B cell (primary cell): ENCODE data around the gene TRRAP. TPM values are rescaled to one million over a fixed set of nuclear protein-coding genes. Genes with fewer than 3 reads are reported as not detected.

ENCODE experiments used
- ATAC-seq: fragments of 200-7000 bp; cut with Tn5 transposase; one replicate; pipeline ENCODE4 v1.10.0; 2021; ENCODE audit warnings: low read depth, mild to moderate bottlenecking, moderate number of reproducible peaks, moderate library complexity
- CTCF ChIA-PET: fragments of 350-600 bp; sonication (Branson Sonifier 250); formaldehyde crosslinking; loops from one replicate; lab custom pipeline; 2021; ENCODE audit warnings: antibody characterized with exemption, inconsistent platforms; lab: Charles Lee
- POLR2A ChIA-PET: fragments of 350-600 bp; sonication (Branson Sonifier 250); formaldehyde crosslinking; loops from one replicate; lab custom pipeline; 2021; ENCODE audit warnings: antibody characterized with exemption; lab: Charles Lee
- DNase-seq: peaks from one replicate; pipeline ENCODE4 v3.0.0; 2013
- H2AFZ ChIP-seq: 2 replicates; pipeline ENCODE4 v1.6.1; 2012; ENCODE audit warnings: mild to moderate bottlenecking, low read depth, low read length; ENCODE audit not compliant: insufficient read depth, poor library complexity, severe bottlenecking
- H3K27ac ChIP-seq, 2 donors: 1 replicate in 1 of 2; 2 replicates in 1 of 2; pipeline ENCODE4 v1.5.1; 2012 to 2013; ENCODE audit warnings: low read length in 2 of 2, mild to moderate bottlenecking in 2 of 2, moderate library complexity in 1 of 2
- H3K27me3 ChIP-seq, 4 experiments: fragments of 200-600 bp in 1 of 4; sonication (generic) in 1 of 4; replicated peaks in 1 of 4; 1 replicate in 2 of 4; 2 replicates in 2 of 4; pipeline versions ENCODE4 v1.6.1 to v1.7.0; 2013 to 2016; ENCODE audit warnings: low read length in 3 of 4, mild to moderate bottlenecking in 2 of 4, mixed read lengths in 1 of 4, moderate library complexity in 1 of 4; ENCODE audit not compliant: insufficient read depth in 4 of 4, control insufficient read depth in 3 of 4; ENCODE audit errors: control extremely low read depth in 1 of 4
- H3K36me3 ChIP-seq, 2 experiments: replicated peaks in 1 of 2; 1 replicate in 1 of 2; 2 replicates in 1 of 2; pipeline versions ENCODE4 v1.6.1 to v1.7.1; 2013; ENCODE audit warnings: low read length in 1 of 2; ENCODE audit not compliant: insufficient read depth in 2 of 2, control insufficient read depth in 1 of 2; ENCODE audit errors: control extremely low read depth in 1 of 2, extremely low read depth in 1 of 2
- H3K4me1 ChIP-seq, 2 donors: fragments of 200-600 bp in 1 of 2; sonication (generic) in 1 of 2; 1 replicate in 1 of 2; 2 replicates in 1 of 2; pipeline versions ENCODE4 v1.5.1 to v1.6.1; 2013 to 2017; ENCODE audit warnings: low read length in 2 of 2; ENCODE audit not compliant: control insufficient read depth in 2 of 2, insufficient read depth in 2 of 2
- H3K4me2 ChIP-seq: replicated peaks from 2 replicates; pipeline ENCODE3; 2012; ENCODE audit warnings: mild to moderate bottlenecking, low read depth, low read length; ENCODE audit not compliant: poor library complexity, severe bottlenecking
- H3K4me3 ChIP-seq, 5 experiments: fragments of 200-600 bp in 1 of 5; sonication (generic) in 1 of 5; 1 replicate in 3 of 5; 2 replicates in 2 of 5; pipeline versions ENCODE4 v1.5.1 to v1.7.0; 2011 to 2016; ENCODE audit warnings: low read length in 4 of 5, mild to moderate bottlenecking in 4 of 5, low read depth in 2 of 5, control low read depth in 1 of 5, moderate library complexity in 1 of 5; ENCODE audit not compliant: insufficient read depth in 1 of 5; ENCODE audit errors: control extremely low read depth in 1 of 5, extremely low read depth in 1 of 5
- H3K79me2 ChIP-seq: fragments of 200-600 bp; sonication (generic); one replicate; pipeline ENCODE4 v1.6.0; 2016; ENCODE audit warnings: low read length; ENCODE audit not compliant: control insufficient read depth, insufficient read depth
- H3K9ac ChIP-seq: fragments of 200-600 bp; sonication (generic); 2 replicates; pipeline ENCODE4 v1.6.1; 2017; ENCODE audit warnings: mild to moderate bottlenecking, low read length, moderate library complexity
- H3K9me3 ChIP-seq, 3 donors: one replicate each; pipeline versions ENCODE4 v1.6.1 to v1.7.1; 2013; ENCODE audit warnings: low read length in 2 of 3; ENCODE audit not compliant: control insufficient read depth in 2 of 3, insufficient read depth in 1 of 3; ENCODE audit errors: control extremely low read depth in 1 of 3
- H4K20me1 ChIP-seq: 2 replicates; pipeline ENCODE4 v1.6.0; 2012; ENCODE audit warnings: mild to moderate bottlenecking, low read length; ENCODE audit not compliant: insufficient read depth, control insufficient read depth, poor library complexity, severe bottlenecking
- H3K27ac Mint-ChIP-seq: one replicate; pipeline ENCODE4 v1.8.0; 2021; ENCODE audit warnings: mixed read lengths
- H3K27me3 Mint-ChIP-seq: one replicate; pipeline ENCODE4 v1.8.0; 2021; ENCODE audit warnings: mixed read lengths
- H3K4me1 Mint-ChIP-seq: one replicate; pipeline ENCODE4 v1.8.0; 2021; ENCODE audit warnings: mixed read lengths
- H3K4me3 Mint-ChIP-seq: one replicate; pipeline ENCODE4 v1.8.0; 2021; ENCODE audit warnings: mixed read lengths
- H3K9me3 Mint-ChIP-seq: one replicate; pipeline ENCODE4 v1.8.0; 2022; ENCODE audit warnings: mixed read lengths; ENCODE audit not compliant: insufficient read depth
- CTCF ChIP-seq: fragments of 200-600 bp; IDR thresholded peaks from one replicate; pipeline ENCODE4 v1.8.0; 2022; ENCODE audit warnings: antibody characterized with exemption, mild to moderate bottlenecking
- EZH2 ChIP-seq: IDR thresholded peaks from 2 replicates; pipeline ENCODE4 v1.6.1; 2012; ENCODE audit warnings: borderline replicate concordance, low read depth, mild to moderate bottlenecking, moderate library complexity, low read length; ENCODE audit not compliant: insufficient read depth, poor library complexity, severe bottlenecking
- WGBS: methylation state at CpG from one replicate; pipeline ENCODE4 v1.1.5; 2013; ENCODE audit warnings: missing lambda C conversion rate; ENCODE audit not compliant: insufficient coverage; 5-methylcytosine and 5-hydroxymethylcytosine counted together
- intact Hi-C: fragments of 100-400 bp; cut with micrococcal nuclease; formaldehyde crosslinking; loops from one replicate; pipeline ENCODE4 v1.10.0; 2022
- polyA plus RNA-seq: library from polyadenylated mRNA; depleted of rRNA; stranded (reverse); fragments of >200 nt; gene quantifications from 2 replicates; pipeline ENCODE4 v1.2.3, GENCODE V29; 2012
- total RNA-seq, 2 donors: library from RNA; stranded (reverse); fragments of 120-200 nt in 1 of 2; gene quantifications; 1 replicate in 1 of 2; 2 replicates in 1 of 2; pipeline versions ENCODE4 v1.2.3 to v1.2.4, GENCODE V29; 2013 to 2022

Gene TRRAP
- total and polyA plus RNA-seq, 2 donors (not counting 1 experiment from before 2014, with no cell fraction given), result 25.4 to 102 TPM

GRCh38 chr7:99046722-99047121 is 168.4 kb downstream of the TRRAP start:
- Histone ChIP-seq H3K4me2 (no peak overlapping the region), H3K79me2 (no peaks in the 10 kb centered on the region), H3K9ac (no peak overlapping the region), H3K9me3 (no peaks in the 10 kb centered on the region), H3K27ac (no peak overlapping the region), H3K36me3 (peaks cover 18 to 58% of the 10 kb centered on the region in 2 experiments), H4K20me1 (no peaks in the 10 kb centered on the region), H2AFZ (no peak overlapping the region), H3K4me3 (no peak overlapping the region), H3K27me3 (no peaks in the 10 kb centered on the region), H3K4me1 (no peaks in the 10 kb centered on the region)
- POLR2A ChIA-PET, result no interaction called here
- H3K4me3 Mint-ChIP-seq, result no peak overlapping the region
- H3K4me1 Mint-ChIP-seq, result no peaks in the 10 kb centered on the region
- TF ChIP-seq CTCF, result no peak
- no peak for TF ChIP-seq EZH2
- WGBS, result 96% methylated on average over 5 of the region's 8 CpGs
- CTCF ChIA-PET, result no interaction called here
- intact Hi-C loops, result no loop called here
- no peak overlapping the region for H3K27ac Mint-ChIP-seq
- H3K27me3 Mint-ChIP-seq, result no peaks in the 10 kb centered on the region
- no peaks in the 10 kb centered on the region for H3K9me3 Mint-ChIP-seq
- DNase-seq, result no peak
- no peak for ATAC-seq

GRCh38 chr7:99047526-99048077 is 169.3 kb downstream of the TRRAP start:
- intact Hi-C loops, result no loop called here
- no peak overlapping the region for H3K4me2 ChIP-seq
- ChIA-PET POLR2A (no interaction called here), CTCF (no interaction called here)
- Mint-ChIP-seq H3K4me1 (no peaks in the 10 kb centered on the region), H3K4me3 (no peak overlapping the region), H3K27me3 (no peaks in the 10 kb centered on the region), H3K27ac (no peak overlapping the region), H3K9me3 (no peaks in the 10 kb centered on the region)
- H3K27ac ChIP-seq, result no peak overlapping the region
- TF ChIP-seq EZH2 (no peak), CTCF (no peak)
- over 99% methylated on average over 15 of the region's 15 CpGs for WGBS
- no peaks in the 10 kb centered on the region for H3K27me3 ChIP-seq
- H3K4me3 ChIP-seq, result no peak overlapping the region
- no peaks in the 10 kb centered on the region for H3K79me2 ChIP-seq
- ATAC-seq, result no peak
- no peaks in the 10 kb centered on the region for H4K20me1 ChIP-seq
- H3K9me3 ChIP-seq, result no peaks in the 10 kb centered on the region
- no peak overlapping the region for H2AFZ ChIP-seq
- no peak overlapping the region for H3K9ac ChIP-seq
- peaks cover 16 to 62% of the 10 kb centered on the region in 2 experiments for H3K36me3 ChIP-seq
- no peaks in the 10 kb centered on the region for H3K4me1 ChIP-seq
- no peak for DNase-seq
